ENCODE results near the gene HOXB2. TPM values are rescaled to one million over a fixed set of nuclear protein-coding genes. Genes with fewer than 3 reads are reported as not detected.

HOXB2 gene
- total and polyA plus RNA-seq, 2 experiments from 2014 or later, result not detected

DNA sequence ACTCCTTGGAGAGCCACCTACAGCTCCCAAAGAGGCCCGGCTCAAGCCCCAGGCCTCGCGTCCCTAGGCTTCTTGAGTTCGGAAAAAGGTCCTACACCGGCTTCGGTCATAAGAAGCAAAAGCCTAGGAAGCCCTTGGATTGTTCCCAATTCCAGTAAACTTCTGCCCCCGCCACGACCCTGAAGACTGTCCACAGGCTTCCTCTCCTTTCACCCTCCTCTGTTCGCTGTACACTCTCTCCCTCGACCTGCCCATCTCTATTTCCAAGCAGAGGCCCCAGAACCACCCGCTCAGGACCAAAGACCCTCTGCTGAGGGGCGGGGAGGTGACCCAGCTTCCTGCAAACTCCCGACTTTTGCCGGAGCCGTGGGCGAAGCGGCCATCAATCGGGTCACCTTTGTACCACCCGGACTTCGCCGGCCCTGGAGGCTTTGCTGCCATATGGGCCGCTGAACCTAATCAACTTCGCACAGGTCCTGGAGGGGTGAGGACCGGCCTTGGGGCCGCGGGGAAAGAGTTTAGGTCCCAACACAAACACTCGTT is 2.7 kb downstream of the HOXB2 start:
- no peaks in the 10 kb centered on the region for H3K79me2 ChIP-seq (replicated peaks; ENCODE audit: insufficient read depth)
- Mint-ChIP-seq H3K4me1 (peaks cover 53% of the 10 kb centered on the region), H3K27ac (no peak overlapping the region), H3K9me3 (peaks cover 3% of the 10 kb centered on the region; the same call in 2 of the 3 replicates), H3K27me3 (ENCODE audit: insufficient read depth, low read depth, poor library complexity) (peaks cover 92% of the 10 kb centered on the region), H3K4me3 (peak overlapping the region; percentile 70), H3K36me3 (ENCODE audit: low read depth) (peaks cover 4% of the 10 kb centered on the region; the same call in 1 of the 3 replicates)
- peaks cover 12% of the 10 kb centered on the region for H4K20me1 ChIP-seq (replicated peaks; ENCODE audit: insufficient read depth)
- H3K36me3 ChIP-seq (ENCODE audit: insufficient read depth), result no peaks in the 10 kb centered on the region; the same call in 1 of the 2 replicates
- no peak overlapping the region for H3K27ac ChIP-seq (ENCODE audit: low read depth)
- H3K9me2 ChIP-seq (ENCODE audit: insufficient read depth), result no peaks in the 10 kb centered on the region
- ATAC-seq (no peak; the same call in 2 of the 3 replicates), DNase-seq (ENCODE audit: low spot score) (peak; percentile 35)
- peak overlapping the region; percentile 94 for H3K4me2 ChIP-seq
- peaks cover 69% of the 10 kb centered on the region for H3K4me1 ChIP-seq (ENCODE audit: insufficient read depth)
- peak overlapping the region; percentile 73 for H3K4me3 ChIP-seq
- TF ChIP-seq EZH2phosphoT487 (IDR thresholded peaks at IDR 0.05; ENCODE audit: unreplicated experiment), result peak; percentile 78
- no peak for TF ChIP-seq CREB1 (CRISPR knock-in tag; IDR thresholded peaks at IDR 0.05; ENCODE audit: low read depth)
- TF ChIP-seq EZH2 (IDR thresholded peaks at IDR 0.05; ENCODE audit: low read depth, unreplicated experiment), result peak; percentile 90
- peak overlapping the region; percentile 97 for H2AFZ ChIP-seq
- H3K27me3 ChIP-seq (ENCODE audit: insufficient read depth), result peaks cover 100% of the 10 kb centered on the region
- H3F3A ChIP-seq (replicated peaks; ENCODE audit: low read depth), result peaks cover 27% of the 10 kb centered on the region

GRCh38 chr17:48541577-48542113 is 3.3 kb downstream of the HOXB2 start:
- peaks cover 4% of the 10 kb centered on the region; the same call in 1 of the 3 replicates for H3K36me3 Mint-ChIP-seq (ENCODE audit: low read depth)
- Histone ChIP-seq H3K36me3 (ENCODE audit: insufficient read depth) (no peaks in the 10 kb centered on the region; the same call in 1 of the 2 replicates), H3F3A (replicated peaks; ENCODE audit: low read depth) (peaks cover 27% of the 10 kb centered on the region), H3K27me3 (ENCODE audit: insufficient read depth) (peaks cover 99% of the 10 kb centered on the region), H3K4me1 (ENCODE audit: insufficient read depth) (peaks cover 64% of the 10 kb centered on the region), H4K20me1 (replicated peaks; ENCODE audit: insufficient read depth) (peaks cover 12% of the 10 kb centered on the region), H3K4me2 (peak overlapping the region; percentile 94), H3K9me2 (ENCODE audit: insufficient read depth) (no peaks in the 10 kb centered on the region), H2AFZ (peak overlapping the region; percentile 97), H3K4me3 (peak overlapping the region; percentile 73), H3K79me2 (replicated peaks; ENCODE audit: insufficient read depth) (no peaks in the 10 kb centered on the region), H3K27ac (ENCODE audit: low read depth) (no peak overlapping the region)
- peaks cover 3% of the 10 kb centered on the region; the same call in 2 of the 3 replicates for H3K9me3 Mint-ChIP-seq
- H3K4me1 Mint-ChIP-seq, result peaks cover 49% of the 10 kb centered on the region
- no peak overlapping the region for H3K27ac Mint-ChIP-seq
- DNase-seq (ENCODE audit: low spot score) (peak; percentile 59), ATAC-seq (peak; percentile 6)
- H3K27me3 Mint-ChIP-seq (ENCODE audit: insufficient read depth, low read depth, poor library complexity), result peaks cover 88% of the 10 kb centered on the region
- TF ChIP-seq EZH2 (IDR thresholded peaks at IDR 0.05; ENCODE audit: low read depth, unreplicated experiment) (peak; percentile 0), EZH2phosphoT487 (IDR thresholded peaks at IDR 0.05; ENCODE audit: unreplicated experiment) (no peak), JUNB (IDR thresholded peaks at IDR 0.05; ENCODE audit: unreplicated experiment) (no peak), ZNF331 (CRISPR knock-in tag; IDR thresholded peaks at IDR 0.05; ENCODE audit: low read depth) (no peak), REST (IDR thresholded peaks at IDR 0.05; ENCODE audit: unreplicated experiment) (no peak)
- H3K4me3 Mint-ChIP-seq, result peak overlapping the region; percentile 70

Data from GM23338 (cell line).